SK-N-SH (cell line): ENCODE results near the gene CTSA.

ENCODE experiments used
- CHD2 ChIP-seq: fragments of 150-350 bp; IDR thresholded peaks from 2 replicates; pipeline ENCODE4 v1.6.1; 2018; ENCODE audit warnings: low read length; ENCODE audit not compliant: partially characterized antibody
- FOXM1 ChIP-seq: IDR thresholded peaks from 2 replicates; pipeline ENCODE4 v1.4.0; 2012; ENCODE audit warnings: low read depth, mild to moderate bottlenecking
- GABPA ChIP-seq: IDR thresholded peaks from 2 replicates; pipeline ENCODE4 v1.4.0; 2012; ENCODE audit warnings: low read depth, mild to moderate bottlenecking
- GATA2 ChIP-seq: sonication (generic); formaldehyde crosslinking; IDR thresholded peaks from 2 replicates; pipeline ENCODE4 v1.5.0; 2020; ENCODE audit warnings: mild to moderate bottlenecking, missing genetic modification reagents
- JUND ChIP-seq: IDR thresholded peaks from 2 replicates; pipeline ENCODE4 v1.4.0; 2012
- MAX ChIP-seq: IDR thresholded peaks from 2 replicates; pipeline ENCODE4 v1.4.0; 2012; ENCODE audit warnings: low read depth
- NRF1 ChIP-seq: IDR thresholded peaks from 2 replicates; pipeline ENCODE4 v1.6.1; 2012; ENCODE audit warnings: low read depth, mild to moderate bottlenecking, low read length
- POLR2AphosphoS5 ChIP-seq: IDR thresholded peaks from 2 replicates; pipeline ENCODE4 v1.6.1; 2012; ENCODE audit warnings: low read depth, low read length
- REST ChIP-seq: IDR thresholded peaks from 2 replicates; pipeline ENCODE4 v1.6.1; 2012; ENCODE audit warnings: mild to moderate bottlenecking, low read depth, low read length, moderate library complexity
- RFX5 ChIP-seq: IDR thresholded peaks from 2 replicates; pipeline ENCODE4 v1.6.1; 2012; ENCODE audit warnings: mild to moderate bottlenecking, improper control_type of control experiment, low read length
- SMC3 ChIP-seq: IDR thresholded peaks from 2 replicates; pipeline ENCODE4 v1.6.1; 2012; ENCODE audit warnings: low read depth, low read length, improper control_type of control experiment
- TCF12 ChIP-seq: IDR thresholded peaks from 2 replicates; pipeline ENCODE4 v1.4.0; 2012
- TF ChIP-seq, protein P1 (sequence below): fragments of 200-600 bp; sonication (generic); IDR thresholded peaks from 2 replicates; pipeline ENCODE4 v1.6.1; 2017; ENCODE audit warnings: antibody characterized with exemption, mild to moderate bottlenecking, moderate library complexity
- TF ChIP-seq, protein P2 (sequence below): fragments of 150-350 bp; IDR thresholded peaks from 2 replicates; pipeline ENCODE4 v1.6.1; 2016; ENCODE audit warnings: mild to moderate bottlenecking, low read depth, low read length

GRCh38 chr20:45874576-45874975, 16.6 kb upstream of the CTSA start:
- TF ChIP-seq, protein P1, sequence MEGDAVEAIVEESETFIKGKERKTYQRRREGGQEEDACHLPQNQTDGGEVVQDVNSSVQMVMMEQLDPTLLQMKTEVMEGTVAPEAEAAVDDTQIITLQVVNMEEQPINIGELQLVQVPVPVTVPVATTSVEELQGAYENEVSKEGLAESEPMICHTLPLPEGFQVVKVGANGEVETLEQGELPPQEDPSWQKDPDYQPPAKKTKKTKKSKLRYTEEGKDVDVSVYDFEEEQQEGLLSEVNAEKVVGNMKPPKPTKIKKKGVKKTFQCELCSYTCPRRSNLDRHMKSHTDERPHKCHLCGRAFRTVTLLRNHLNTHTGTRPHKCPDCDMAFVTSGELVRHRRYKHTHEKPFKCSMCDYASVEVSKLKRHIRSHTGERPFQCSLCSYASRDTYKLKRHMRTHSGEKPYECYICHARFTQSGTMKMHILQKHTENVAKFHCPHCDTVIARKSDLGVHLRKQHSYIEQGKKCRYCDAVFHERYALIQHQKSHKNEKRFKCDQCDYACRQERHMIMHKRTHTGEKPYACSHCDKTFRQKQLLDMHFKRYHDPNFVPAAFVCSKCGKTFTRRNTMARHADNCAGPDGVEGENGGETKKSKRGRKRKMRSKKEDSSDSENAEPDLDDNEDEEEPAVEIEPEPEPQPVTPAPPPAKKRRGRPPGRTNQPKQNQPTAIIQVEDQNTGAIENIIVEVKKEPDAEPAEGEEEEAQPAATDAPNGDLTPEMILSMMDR, result no peak
- no peak for TF ChIP-seq JUND
- no peak for TF ChIP-seq RFX5
- TF ChIP-seq CHD2, result no peak
- TF ChIP-seq, protein P2, sequence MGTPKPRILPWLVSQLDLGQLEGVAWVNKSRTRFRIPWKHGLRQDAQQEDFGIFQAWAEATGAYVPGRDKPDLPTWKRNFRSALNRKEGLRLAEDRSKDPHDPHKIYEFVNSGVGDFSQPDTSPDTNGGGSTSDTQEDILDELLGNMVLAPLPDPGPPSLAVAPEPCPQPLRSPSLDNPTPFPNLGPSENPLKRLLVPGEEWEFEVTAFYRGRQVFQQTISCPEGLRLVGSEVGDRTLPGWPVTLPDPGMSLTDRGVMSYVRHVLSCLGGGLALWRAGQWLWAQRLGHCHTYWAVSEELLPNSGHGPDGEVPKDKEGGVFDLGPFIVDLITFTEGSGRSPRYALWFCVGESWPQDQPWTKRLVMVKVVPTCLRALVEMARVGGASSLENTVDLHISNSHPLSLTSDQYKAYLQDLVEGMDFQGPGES, result no peak
- no peak for TF ChIP-seq GATA2 (CRISPR knock-in tag)
- TF ChIP-seq MAX, result no peak
- TF ChIP-seq REST, result no peak
- no peak for TF ChIP-seq NRF1
- no peak for TF ChIP-seq TCF12
- no peak for TF ChIP-seq SMC3
- TF ChIP-seq POLR2AphosphoS5, result no peak
- TF ChIP-seq FOXM1, result no peak
- no peak for TF ChIP-seq GABPA
